Pulmonary artery endothelial cell (primary cell): Measurements from ENCODE around the gene VWC2. TPM values are rescaled to one million over a fixed set of nuclear protein-coding genes. Genes with fewer than 3 reads are reported as not detected.
"Not testable (repeated sequence)": the region's sequence is repeated elsewhere in the genome, so short reads cannot be mapped to it uniquely, and the experiment has no call there.

ENCODE experiments used
- DNase-seq: peaks from one replicate; pipeline ENCODE4 v3.0.0-alpha.2; 2011; ENCODE audit warnings: low read depth, low spot score
- total RNA-seq: library from RNA; depleted of rRNA; stranded (reverse); fragments of >200 nt; gene quantifications from 2 replicates; pipeline ENCODE4 v1.2.3, GENCODE V29; 2014

Gene VWC2
- total RNA-seq, 1 donor from 2014 or later, result not detected

DNA sequence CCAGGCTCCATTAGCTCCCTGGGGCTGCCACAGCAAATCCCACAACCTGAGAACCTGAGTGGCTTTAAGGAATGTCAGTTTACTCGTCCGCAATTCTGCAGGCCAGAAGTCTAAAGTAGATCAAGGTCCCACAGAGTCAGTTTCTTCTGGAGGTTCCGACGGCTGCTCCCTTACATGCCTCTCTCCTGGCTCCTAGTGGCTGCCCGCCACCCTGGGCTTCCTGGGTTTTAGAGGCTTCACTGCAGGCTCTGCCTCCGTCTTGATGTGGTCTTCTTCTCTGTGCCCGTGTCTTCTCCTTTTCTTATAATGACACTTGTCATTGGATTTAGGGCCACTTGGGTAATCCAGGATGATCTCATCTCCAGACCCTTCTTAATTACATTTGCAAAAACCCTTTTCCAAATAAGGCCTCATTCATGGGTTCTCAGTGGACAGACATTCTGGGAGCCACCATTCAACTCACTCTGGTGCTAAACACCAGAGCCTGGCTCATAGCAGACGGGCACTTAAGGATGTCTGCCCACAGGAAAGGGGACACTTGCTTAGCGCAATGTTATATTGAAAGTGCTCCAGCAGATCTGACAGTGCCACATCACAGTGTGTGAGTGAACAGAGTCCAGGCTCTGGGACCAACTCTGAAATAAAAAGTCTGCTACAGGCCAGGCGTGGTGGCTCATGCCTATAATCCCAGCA lies 77.6 kb downstream of the VWC2 start:
- no peak for DNase-seq

DNA sequence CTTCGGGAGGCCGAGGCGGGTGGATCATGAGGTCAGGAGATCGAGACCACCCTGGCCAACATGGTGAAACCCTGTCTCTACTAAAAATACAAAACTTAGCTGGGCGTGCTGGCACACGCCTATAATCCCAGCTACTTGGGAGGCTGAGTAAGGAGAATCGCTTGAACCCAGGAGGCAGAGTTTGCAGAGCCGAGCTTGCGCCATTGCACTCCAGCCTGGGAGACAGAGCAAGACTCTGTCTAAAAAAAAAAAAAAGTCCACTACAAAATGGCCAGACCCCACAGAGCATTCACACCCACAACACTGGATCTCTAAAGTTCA lies 78.1 kb downstream of the VWC2 start:
- DNase-seq, result not testable (repeated sequence)

DNA sequence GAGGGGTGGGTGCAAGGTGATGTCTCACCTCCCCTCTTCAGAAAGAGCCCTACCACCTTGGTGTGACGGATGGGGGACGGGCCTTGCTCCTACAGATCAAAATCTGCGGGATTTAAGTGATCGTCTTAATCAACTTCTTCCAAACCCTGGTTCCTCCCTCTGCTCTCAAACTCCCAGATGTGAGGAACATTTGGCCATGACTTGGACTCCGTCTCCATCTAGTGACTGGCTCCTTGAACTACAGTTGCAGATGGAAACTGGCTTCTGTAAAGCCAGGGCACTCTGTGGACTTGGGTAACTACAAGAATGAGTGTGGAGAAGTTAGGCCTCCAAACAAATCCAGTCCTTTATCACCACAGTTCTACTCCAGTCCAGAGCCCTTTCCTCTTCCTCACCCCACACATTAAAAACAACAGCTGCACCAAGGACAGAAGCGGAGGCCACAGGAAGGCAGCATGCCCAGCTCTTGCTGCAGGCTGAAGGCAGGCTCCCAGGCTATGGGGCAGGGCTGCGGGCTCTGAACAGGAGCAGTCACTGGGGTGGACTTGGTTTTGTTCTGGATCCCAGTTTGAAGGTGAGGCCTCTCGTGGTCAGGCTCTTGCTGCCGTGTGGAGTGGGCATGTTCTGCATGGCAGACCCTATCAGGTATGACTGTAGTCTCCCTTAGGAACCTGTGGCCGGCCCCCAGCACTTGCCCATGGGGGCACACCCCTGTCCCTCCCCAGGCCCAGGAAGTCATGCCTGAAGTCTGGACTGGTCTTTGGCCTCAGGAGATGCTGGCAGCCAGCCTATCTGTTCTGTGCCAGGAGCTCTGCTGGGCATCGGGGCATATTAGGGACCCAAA lies 79.4 kb downstream of the VWC2 start:
- no peak for DNase-seq

DNA sequence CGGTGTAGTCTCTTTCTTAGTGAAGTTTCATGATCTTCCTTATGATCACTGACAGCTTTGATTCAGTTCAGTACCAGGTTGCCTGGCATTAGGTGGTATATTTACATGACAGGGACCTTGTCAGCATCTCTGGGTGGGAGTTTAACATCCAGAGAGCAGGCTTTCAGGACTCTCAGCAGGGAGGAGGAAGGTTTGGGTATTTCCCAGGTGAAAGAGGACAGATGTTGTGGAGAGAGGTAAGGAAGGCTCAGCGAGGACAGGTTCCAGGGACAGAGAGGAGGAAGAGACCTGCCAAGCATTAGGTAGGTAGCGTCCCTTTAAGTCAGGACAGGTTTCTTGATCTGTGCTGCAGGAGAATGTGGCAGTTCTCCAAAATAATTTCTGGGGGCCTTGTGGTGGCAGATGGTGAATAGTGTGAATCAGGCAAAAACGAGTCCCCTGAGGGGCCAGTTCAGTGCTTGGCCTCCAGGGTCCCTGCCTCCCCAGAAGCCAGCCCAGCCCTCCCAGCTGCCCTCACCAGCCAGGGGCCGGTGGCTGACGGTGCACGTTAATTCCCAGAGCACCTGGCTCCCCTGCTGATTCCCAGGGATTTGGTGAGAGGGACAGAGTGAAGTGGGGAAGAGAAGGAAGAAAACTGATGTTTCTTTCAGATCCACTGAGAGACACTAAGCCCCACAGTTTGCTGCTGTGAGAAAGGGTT lies 82.0 kb downstream of the VWC2 start:
- DNase-seq, result no peak

DNA sequence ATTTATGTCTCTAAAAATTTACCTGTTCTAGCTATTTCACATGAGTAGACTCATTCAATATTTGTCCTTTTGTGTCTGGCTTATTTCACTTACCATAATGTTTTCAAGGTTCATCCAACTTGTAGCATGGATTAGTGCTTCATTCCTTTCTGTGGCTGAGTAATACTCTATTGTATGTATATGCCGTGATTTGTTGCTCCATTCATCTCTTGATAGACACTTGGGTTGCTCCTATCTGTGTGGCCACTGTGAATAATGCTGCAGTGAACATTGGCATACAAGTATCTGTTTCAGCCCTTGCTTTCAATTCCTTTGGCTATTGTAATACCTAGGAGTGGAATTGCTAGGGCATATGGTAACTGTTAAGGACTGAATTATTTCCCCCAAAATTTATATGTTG lies 86.9 kb downstream of the VWC2 start:
- DNase-seq, result no peak

DNA sequence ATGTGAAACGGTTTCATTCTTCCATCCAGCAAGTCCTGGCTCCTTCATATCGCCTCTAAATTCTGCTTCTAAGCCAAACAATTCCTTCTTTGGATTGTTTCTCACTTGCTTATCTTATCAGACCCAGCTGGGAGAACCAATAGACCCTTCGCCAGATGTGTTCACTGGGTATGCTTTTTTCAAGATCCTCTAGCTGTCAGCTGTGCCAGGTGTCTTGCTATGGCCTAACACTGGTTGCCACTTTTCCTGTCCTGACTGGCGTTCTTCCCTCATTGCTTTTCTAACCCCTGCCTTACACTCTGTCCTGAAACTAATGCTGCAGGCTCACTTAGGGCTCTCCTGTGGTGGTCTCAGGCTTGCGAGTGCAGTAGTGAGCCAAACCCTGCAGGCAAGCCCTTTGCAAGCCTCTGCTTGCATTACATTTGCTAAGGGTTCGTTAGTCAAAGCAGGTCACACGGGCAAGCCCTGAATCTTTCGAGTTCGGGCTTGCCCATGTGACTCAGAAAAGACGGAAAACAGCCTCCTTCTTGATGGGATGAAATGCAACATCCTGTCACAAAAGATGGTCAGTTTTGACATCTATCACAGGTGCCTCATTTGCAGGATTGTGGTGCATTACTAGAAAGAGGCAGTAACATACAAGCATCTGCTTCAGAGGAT lies 92.8 kb downstream of the VWC2 start:
- no peak for DNase-seq

DNA sequence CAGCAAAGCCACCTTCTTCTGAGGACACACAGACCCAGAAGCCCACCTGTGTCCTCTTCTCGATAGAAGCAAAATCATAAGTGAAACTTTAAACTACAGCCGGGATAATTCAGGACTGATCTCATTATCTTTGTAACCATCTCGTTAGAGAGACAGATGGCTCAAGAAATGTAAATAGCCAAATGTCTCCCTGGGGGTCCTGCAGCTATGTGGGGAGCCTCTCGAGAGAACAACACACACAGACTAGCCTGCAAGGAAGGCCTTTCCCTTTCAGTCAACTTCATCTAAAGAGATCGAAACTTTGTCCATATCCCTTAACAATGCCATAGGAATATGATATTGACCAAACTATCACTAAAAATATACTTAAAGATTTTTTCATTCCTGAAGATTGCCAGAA lies 93.5 kb downstream of the VWC2 start:
- no peak for DNase-seq

DNA sequence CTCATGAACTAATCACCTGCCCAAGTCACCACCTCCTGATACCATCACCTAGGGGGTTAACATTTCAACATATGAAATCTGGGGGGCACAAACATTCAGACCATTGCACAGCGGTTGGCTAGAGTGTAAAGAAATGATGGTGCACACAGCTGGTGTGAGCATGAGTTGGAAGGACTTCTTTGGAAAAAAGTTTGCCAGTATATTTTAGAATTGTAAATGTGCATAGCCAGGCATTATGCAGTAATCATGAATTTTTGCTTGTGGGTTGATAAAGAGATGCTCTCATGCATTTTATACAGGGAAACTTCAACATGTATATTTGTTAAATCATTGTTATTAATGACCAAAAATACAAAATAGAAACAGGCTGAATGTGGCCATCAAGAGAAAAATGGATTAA lies 100.0 kb downstream of the VWC2 start:
- no peak for DNase-seq

DNA sequence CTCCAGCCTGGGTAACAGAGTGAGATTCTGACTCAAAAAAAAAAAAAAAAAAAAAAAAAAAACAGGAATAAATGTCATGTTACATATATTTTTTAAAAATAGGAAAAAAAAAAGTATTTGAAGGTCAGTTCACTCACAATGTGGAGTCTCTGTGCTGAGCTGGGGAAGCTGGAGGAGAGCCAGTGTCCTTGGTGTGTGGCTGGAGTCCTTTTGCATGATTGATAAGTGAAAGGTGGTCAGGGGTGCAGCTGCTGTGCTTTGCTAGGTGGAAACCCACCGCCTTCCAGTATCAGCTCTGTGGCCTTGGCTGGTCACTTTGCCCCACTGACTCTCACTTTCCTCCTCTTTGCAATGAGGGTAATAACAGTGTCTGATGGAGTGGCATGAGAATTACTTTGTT lies 101.9 kb downstream of the VWC2 start:
- DNase-seq, result no peak

DNA sequence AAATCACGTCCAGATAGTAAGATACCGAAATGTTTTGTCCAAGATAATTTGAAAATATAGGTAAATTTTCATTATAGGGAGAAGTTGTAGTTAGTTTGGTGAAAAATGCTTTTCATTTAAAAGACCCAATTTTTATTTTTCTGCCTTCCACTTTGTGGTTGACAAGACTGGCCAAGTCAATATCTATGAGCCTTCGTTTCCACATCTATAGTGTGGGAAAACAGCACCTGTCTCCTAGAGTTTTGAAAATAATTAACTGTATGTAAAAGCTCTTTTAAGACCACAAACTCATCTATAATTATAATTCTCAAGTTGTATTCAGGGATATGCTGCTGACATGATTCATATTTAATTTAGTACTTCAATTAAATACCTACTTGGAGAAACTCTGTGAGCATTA lies 102.8 kb downstream of the VWC2 start:
- DNase-seq, result no peak

DNA sequence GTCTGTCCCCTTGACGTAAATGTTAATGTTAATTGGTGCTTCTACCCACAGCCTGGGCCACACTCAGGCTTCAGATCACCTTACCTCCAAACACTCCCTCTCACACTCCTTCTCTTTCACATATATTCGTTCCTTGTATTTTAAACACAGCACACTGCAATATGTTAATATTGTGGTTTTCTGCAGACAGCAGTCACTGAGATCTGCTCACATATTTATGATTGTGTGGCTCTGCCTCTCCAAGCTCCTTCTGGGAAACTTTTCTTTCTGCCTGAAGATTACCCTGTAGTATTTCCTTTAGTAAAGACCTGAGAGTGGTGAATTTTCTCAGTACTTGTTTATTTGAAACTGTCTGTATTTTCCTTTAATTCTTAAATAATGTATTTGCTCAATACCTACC lies 104.7 kb downstream of the VWC2 start:
- no peak for DNase-seq

DNA sequence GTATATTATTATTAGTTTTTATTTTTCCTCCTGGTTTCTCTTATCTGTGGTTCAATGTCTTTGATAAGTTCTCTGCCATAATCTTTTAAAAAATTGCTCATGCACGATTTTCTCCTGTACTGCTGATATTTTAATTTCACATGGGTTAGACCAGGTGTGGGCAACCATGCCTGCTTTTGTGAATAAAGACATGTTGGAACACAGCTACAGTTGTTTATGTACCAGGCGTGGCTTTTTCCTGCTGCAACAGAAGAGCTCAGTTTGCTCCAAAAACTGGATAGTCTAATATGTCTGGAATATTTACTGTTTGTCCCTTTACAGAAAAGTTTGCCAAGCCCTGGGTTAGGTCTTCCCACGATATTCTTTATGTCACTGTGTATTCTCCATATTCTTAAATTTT lies 105.2 kb downstream of the VWC2 start:
- no peak for DNase-seq

DNA sequence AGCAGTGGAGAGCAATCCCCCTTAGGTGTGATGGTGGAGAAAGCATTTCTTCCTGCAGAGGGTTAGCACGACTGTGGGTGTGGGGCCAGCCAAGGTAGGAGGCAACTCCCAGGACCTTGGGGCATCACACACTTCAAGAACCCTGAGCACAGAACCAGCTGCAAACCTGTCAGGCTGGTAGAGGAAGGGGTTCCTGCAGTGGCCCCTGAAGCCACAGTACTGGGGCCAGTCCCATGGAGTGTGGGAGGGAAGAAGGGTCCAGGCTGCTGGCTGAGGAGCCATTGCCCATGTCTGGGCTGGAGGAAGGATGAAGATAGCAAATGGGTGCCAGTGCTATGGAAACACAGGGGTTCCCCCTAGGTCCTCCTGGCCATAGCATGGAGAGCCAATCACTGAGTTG lies 110.5 kb downstream of the VWC2 start:
- no peak for DNase-seq

DNA sequence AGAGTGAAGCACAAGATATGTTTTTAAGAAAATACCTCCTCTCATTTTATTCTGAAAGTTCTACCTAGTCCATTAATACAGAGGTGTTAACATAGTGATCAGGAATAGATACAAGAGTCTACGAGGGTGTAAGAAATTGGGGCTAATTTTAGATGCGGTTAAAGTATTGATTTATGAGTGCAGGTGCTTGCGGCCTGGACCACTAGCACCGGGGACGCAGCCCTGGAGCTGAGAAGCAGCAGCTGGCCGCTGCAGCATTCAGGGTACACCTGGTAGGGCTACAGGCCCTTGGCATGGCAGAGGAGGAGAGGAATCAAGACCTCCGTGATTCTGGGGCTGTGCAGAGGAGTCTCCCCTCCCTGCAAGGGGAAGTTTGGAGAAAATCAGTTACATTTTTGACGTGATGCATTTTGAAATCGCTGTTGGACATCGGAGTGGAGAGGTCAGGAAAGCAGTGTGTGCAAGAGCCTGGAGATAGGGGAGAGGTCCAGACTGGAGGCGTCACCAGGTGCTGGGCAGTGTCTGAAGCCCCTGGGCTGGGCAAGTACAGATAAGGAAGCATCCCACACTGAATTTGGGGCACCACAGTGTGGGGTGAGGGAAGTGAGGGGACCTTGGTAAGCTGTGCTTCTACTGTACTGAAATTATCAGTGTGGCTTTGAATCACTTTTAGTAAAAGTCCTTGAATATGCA lies 112.3 kb downstream of the VWC2 start:
- DNase-seq, result no peak

DNA sequence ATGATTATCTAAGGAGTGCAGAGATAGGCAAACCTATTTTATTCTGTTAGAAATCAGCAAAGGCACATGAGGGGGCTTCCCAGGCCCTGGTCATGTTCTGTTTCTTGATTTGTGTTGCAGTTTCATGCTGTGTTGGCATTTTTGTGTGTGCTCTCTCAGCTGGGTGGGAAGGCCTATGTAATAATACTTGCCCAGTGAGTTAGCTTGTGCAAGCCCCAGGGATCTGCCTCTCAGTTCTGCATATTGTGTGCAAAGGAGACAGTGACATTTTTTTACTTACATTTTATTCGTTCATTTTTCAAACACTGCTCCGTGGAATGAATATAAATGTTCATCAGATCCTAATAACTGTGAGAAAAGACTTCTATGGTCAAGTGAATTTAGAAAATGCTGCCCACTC lies 119.0 kb downstream of the VWC2 start:
- no peak for DNase-seq

DNA sequence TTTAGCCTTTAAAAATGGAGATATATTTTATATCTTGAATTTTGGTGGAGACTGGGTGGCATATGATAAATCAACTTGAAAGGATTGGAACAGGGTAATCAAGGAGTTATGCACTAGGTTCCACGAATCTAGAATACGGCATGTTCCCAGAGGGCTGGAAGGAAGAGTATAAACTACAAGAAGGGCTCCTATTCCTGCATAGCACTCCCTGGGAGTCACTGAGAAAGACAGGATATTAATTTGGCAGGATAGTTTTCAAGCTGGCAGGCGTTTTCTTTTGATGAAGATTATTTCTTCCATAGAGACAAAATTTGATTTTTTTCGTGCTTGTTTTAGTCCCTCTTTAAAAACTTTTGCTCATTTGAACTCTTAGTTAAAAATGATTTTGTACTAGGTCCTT lies 119.7 kb downstream of the VWC2 start:
- DNase-seq, result no peak

DNA sequence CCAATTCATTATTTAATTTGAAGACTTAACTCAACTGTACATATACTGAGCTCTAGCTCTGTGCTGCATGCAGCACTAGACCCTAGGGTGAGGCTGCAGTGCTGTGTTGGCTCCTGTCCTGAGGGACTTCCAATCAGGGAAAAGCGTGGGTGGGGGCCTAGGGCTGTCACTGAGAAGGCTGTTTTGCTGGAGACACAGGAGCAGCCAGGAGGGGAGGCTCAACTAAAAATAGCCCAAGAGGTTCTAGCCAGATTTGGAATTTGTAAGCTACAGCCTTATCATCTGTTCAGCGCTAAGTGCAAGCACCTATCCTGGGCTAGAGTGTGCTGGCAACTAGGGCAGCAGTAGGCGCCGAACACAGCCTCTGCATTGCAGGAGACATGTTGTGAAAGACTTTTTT lies 121.1 kb downstream of the VWC2 start:
- DNase-seq, result no peak

DNA sequence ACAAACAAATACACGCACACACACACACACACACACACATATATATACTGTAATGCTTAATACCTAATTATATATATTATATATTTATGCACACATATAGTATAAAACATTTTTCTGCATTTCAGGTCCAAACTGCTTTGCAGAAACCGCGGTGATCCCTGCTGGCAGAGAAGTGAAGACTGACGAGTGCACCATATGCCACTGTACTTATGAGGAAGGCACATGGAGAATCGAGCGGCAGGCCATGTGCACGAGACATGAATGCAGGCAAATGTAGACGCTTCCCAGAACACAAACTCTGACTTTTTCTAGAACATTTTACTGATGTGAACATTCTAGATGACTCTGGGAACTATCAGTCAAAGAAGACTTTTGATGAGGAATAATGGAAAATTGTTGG lies 138.5 kb downstream of the VWC2 start:
- DNase-seq, result no peak

DNA sequence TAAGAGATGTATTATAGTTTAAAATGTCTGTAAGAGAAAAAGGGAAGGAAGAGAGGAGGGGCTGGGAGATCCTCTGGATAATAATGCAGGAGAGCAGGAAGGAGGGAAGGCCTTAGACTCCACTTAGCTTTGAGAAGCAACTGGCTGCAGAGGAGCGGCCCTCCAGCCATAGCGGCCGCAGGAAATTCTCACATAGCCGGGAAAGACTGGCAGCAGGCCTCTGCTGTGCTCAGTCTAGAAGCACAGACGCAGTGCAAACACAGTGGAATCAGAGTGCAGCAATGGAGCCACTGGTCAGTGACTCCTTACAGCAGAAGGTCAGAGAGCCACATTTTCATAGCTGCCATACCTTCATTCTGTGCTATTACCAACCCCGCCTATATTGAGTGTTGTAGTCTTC lies 153.3 kb downstream of the VWC2 start:
- DNase-seq, result no peak

DNA sequence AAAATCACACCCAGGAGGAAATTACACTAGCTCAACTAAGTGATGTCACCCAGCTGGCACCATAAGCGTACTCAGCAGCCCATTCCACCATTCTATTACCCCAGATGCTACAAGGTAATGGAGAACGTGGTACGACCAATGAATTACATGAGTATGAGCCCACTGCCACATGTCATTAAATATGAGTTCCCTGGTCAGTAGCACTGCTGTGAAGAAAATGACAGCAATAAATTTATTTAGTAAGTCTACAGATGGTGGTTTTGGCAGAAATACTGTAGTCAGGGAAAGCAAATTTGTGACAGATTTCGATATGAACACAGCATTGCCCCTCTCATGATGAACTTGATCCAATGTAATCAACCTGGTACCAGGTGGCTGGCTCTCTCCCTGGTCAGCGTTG lies 154.2 kb downstream of the VWC2 start:
- no peak for DNase-seq

DNA sequence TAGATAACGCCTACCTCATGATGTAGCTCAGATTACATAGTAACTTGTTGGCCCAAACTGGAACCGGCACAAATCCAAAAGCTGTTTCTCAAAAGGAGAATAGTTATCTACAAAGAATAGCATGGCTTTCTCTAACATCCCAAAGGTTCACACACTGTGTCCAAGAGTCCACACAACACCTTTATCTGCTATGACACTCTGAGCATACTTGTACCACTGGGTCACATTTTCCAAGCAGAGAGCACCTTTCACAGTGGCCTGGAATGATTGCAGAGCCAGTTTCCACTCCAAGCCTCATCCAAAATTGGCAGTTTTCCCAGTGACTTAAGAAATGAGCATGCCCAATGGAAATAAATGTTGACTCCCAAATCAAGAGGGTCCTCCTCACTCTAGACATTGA lies 155.3 kb downstream of the VWC2 start:
- DNase-seq, result no peak

DNA sequence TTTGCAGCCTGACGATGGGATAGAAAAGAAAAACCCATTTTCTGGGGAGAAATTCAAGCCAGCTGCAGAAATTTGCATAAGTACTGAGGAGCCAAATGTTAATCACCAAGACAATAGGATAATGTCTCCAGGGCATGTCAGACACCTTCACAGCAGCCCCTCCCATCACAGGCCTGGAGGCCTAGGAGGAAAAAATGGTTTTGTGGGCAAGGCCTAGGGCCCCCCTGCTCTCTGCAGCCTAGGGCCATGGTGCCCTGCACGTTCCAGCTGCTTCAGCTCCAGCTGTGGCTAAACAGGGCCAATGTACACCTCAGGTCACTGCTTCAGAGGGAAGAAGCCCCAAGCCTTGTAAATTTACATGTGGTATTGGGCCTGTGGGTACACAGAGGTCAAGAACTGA lies 158.2 kb downstream of the VWC2 start:
- DNase-seq, result no peak
